WTC11 (cell line): ENCODE data around the gene RGS1. TPM values are rescaled to one million over a fixed set of nuclear protein-coding genes. Genes with fewer than 3 reads are reported as not detected.

Source experiments
- ATAC-seq: fragments of 200-7000 bp; cut with Tn5 transposase; 2 replicates; pipeline ENCODE4 v1.10.0; 2021; ENCODE audit warnings: mild to moderate bottlenecking, moderate library complexity
- CTCF ChIA-PET: fragments of 300-600 bp; sonication (Branson Sonifier 250); formaldehyde crosslinking; loops from one replicate; lab custom pipeline; 2021; ENCODE audit warnings: antibody characterized with exemption; lab: Charles Lee
- POLR2A ChIA-PET: fragments of 350-600 bp; sonication (Branson Sonifier 250); formaldehyde crosslinking; loops from one replicate; lab custom pipeline; 2021; ENCODE audit warnings: antibody characterized with exemption; lab: Charles Lee
- DNase-seq: peaks from one replicate; pipeline ENCODE4 v3.0.0; 2021; ENCODE audit warnings: low spot score
- H3K27ac Mint-ChIP-seq: 2 replicates; pipeline ENCODE4 v1.8.0; 2021; ENCODE audit warnings: mixed read lengths
- H3K27me3 Mint-ChIP-seq: 2 replicates; pipeline ENCODE4 v1.8.0; 2021; ENCODE audit warnings: low read depth, mild to moderate bottlenecking, moderate library complexity, mixed read lengths
- H3K36me3 Mint-ChIP-seq: 2 replicates; pipeline ENCODE4 v1.8.0; 2021; ENCODE audit warnings: mixed read lengths
- H3K4me1 Mint-ChIP-seq: 2 replicates; pipeline ENCODE4 v1.8.0; 2022; ENCODE audit warnings: mixed read lengths
- H3K4me3 Mint-ChIP-seq: 2 replicates; pipeline ENCODE4 v1.8.0; 2021; ENCODE audit warnings: mild to moderate bottlenecking, moderate library complexity, mixed read lengths
- H3K9me3 Mint-ChIP-seq: 2 replicates; pipeline ENCODE4 v1.8.0; 2021; ENCODE audit warnings: mixed read lengths
- ATF1 ChIP-seq: sonication (generic); formaldehyde crosslinking; IDR thresholded peaks from 2 replicates; pipeline ENCODE4 v1.8.1; 2023; ENCODE audit warnings: mild to moderate bottlenecking, moderate library complexity, missing genetic modification reagents
- CTCF ChIP-seq: fragments of 200-600 bp; IDR thresholded peaks from 2 replicates; pipeline ENCODE4 v1.8.0; 2022; ENCODE audit warnings: antibody characterized with exemption
- ESRRA ChIP-seq: sonication (generic); formaldehyde crosslinking; IDR thresholded peaks from 2 replicates; pipeline ENCODE4 v1.8.1; 2022; ENCODE audit warnings: mild to moderate bottlenecking, missing genetic modification reagents, borderline replicate concordance
- JAZF1 ChIP-seq: fragments of 250-450 bp; sonication (Bioruptor Pico); IDR thresholded peaks from 2 replicates; pipeline ENCODE4 v1.9.0; 2021; ENCODE audit warnings: moderate library complexity, mild to moderate bottlenecking, inconsistent platforms
- KAT7 ChIP-seq: sonication (generic); formaldehyde crosslinking; IDR thresholded peaks from 2 replicates; pipeline ENCODE4 v1.8.1; 2023; ENCODE audit warnings: missing genetic modification reagents, mild to moderate bottlenecking, borderline replicate concordance
- NR3C1 ChIP-seq: sonication (generic); formaldehyde crosslinking; conservative IDR thresholded peaks from 2 replicates; pipeline ENCODE4 v1.8.1; 2023; ENCODE audit warnings: low read depth, mild to moderate bottlenecking, missing genetic modification reagents
- OVOL2 ChIP-seq: fragments of 250-450 bp; sonication (Bioruptor Pico); IDR thresholded peaks from 2 replicates; pipeline ENCODE4 v1.9.0; 2021; ENCODE audit warnings: mild to moderate bottlenecking, borderline replicate concordance
- PREB ChIP-seq: sonication (generic); formaldehyde crosslinking; IDR thresholded peaks from 2 replicates; pipeline ENCODE4 v1.8.1; 2022; ENCODE audit warnings: mild to moderate bottlenecking, missing genetic modification reagents, moderate library complexity, borderline replicate concordance
- RELA ChIP-seq: sonication (generic); formaldehyde crosslinking; IDR thresholded peaks from 2 replicates; pipeline ENCODE4 v1.8.1; 2022; ENCODE audit warnings: missing genetic modification reagents, mild to moderate bottlenecking, borderline replicate concordance
- RORB ChIP-seq: fragments of 250-450 bp; sonication (Bioruptor Pico); IDR thresholded peaks from 2 replicates; pipeline ENCODE4 v1.9.0; 2021; ENCODE audit warnings: mild to moderate bottlenecking
- SP1 ChIP-seq: sonication (generic); formaldehyde crosslinking; conservative IDR thresholded peaks from 2 replicates; pipeline ENCODE4 v1.8.1; 2022; ENCODE audit warnings: missing genetic modification reagents
- ZBTB21 ChIP-seq: sonication (generic); formaldehyde crosslinking; IDR thresholded peaks from 2 replicates; pipeline ENCODE4 v1.8.1; 2023; ENCODE audit warnings: mild to moderate bottlenecking, missing genetic modification reagents, borderline replicate concordance
- ZNF138 ChIP-seq: sonication (generic); formaldehyde crosslinking; conservative IDR thresholded peaks from 2 replicates; pipeline ENCODE4 v1.8.1; 2022; ENCODE audit warnings: mild to moderate bottlenecking, moderate library complexity, missing genetic modification reagents
- ZNF232 ChIP-seq: sonication (generic); formaldehyde crosslinking; IDR thresholded peaks from 2 replicates; pipeline ENCODE4 v1.8.0; 2022; ENCODE audit warnings: mild to moderate bottlenecking, missing genetic modification reagents
- ZNF512 ChIP-seq: sonication (generic); formaldehyde crosslinking; IDR thresholded peaks from 2 replicates; pipeline ENCODE4 v1.8.1; 2022; ENCODE audit warnings: missing genetic modification reagents, borderline replicate concordance
- total RNA-seq: library from RNA; stranded (reverse); gene quantifications from 3 replicates; pipeline ENCODE4 v1.2.3, GENCODE V29; 2021
- TF ChIP-seq, protein P1 (sequence below): sonication (generic); formaldehyde crosslinking; IDR thresholded peaks from 2 replicates; pipeline ENCODE4 v1.8.0; 2022; ENCODE audit warnings: missing genetic modification reagents
- TF ChIP-seq, protein P2 (sequence below): sonication (generic); formaldehyde crosslinking; IDR thresholded peaks from 2 replicates; pipeline ENCODE4 v1.8.1; 2023; ENCODE audit warnings: mild to moderate bottlenecking, missing genetic modification reagents, moderate library complexity
- TF ChIP-seq, protein P3 (sequence below): fragments of 250-450 bp; sonication (Bioruptor Pico); IDR thresholded peaks from 2 replicates; pipeline ENCODE4 v1.8.0; 2021; ENCODE audit warnings: mild to moderate bottlenecking
- TF ChIP-seq, protein P4 (sequence below): sonication (generic); formaldehyde crosslinking; IDR thresholded peaks from 2 replicates; pipeline ENCODE4 v1.8.0; 2023; ENCODE audit warnings: mild to moderate bottlenecking, missing genetic modification reagents

Gene RGS1
- total RNA-seq, 1 experiment from 2014 or later = 0.22 TPM

DNA sequence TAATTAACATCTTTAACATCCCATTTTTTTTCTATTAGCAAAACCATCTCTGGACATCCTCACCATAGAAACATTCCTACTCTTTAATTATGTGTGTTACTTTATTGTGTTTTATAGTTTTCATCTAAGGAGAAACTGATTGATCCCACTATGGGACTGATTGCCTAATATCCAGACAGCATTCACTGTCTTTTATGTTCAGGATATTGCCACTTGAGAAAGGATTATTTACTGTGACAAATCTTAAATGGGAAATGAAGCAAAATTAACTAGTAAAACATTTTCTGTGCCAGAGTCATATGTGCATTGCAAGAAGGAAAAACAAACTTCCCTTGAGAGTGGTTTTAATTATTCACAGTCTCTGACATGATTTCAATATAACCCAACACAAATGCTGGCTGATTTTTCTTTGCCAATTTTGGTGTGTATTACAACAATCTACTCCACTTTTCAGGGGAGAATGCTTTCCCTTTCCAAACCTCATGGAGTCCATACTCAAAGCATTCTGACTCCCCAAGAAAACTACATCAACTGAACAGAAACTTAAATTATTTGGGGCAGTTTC is 44.6 kb downstream of the RGS1 start:
- ChIA-PET POLR2A (no interaction called here), CTCF (no interaction called here)
- Mint-ChIP-seq H3K27me3 (no peaks in the 10 kb centered on the region), H3K4me1 (no peaks in the 10 kb centered on the region), H3K27ac (no peak overlapping the region), H3K36me3 (no peaks in the 10 kb centered on the region), H3K4me3 (no peak overlapping the region), H3K9me3 (peaks cover 13% of the 10 kb centered on the region)
- DNase-seq = no peak
- ATAC-seq = no peak
- TF ChIP-seq ZBTB21 (CRISPR knock-in tag) (no peak), PREB (CRISPR knock-in tag) (no peak), ZNF512 (no peak), SP1 (no peak)

DNA sequence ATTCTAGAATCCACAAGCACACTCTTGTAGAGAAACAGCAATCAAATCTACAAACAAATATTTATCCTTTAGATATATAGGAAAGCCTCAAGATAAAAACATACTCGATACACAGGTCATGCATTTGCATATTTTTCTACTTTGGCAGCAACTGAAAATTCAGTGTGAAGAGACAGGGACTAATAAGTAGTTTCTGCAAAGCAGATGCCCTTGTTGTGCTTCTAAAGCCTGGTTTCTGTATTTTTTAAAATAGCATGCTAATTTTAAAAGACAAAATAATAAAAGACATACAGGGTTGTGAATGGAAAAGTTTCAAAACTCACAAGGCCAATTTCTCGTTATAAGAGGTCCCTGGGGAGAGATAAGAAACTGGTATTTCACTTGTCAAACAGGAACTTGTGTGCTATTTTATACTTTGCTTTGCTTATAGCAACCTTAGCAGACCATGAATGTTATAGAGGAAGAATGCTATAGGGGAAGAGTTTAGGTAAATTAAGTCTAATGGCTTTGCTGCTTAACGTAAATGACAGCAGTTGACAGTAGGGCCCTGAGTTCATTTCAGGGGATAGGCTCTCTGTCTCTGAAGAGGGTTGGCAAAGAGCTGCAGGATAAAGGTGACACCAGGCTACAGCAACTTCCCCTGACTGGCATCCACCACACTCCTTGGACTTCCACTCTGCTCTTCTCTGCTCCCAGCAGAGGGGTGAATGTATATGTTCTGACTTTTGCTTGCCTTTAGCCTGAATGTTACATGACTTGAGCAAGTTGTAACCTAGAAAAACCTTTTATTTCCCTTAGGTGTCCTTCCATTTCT is 51.0 kb downstream of the RGS1 start:
- peaks cover 7% of the 10 kb centered on the region for H3K9me3 Mint-ChIP-seq
- ATAC-seq (no peak), DNase-seq (no peak)
- CTCF ChIA-PET = no interaction called here
- no peaks in the 10 kb centered on the region for H3K36me3 Mint-ChIP-seq
- no peaks in the 10 kb centered on the region for H3K4me1 Mint-ChIP-seq
- POLR2A ChIA-PET = interaction anchor here (0.5 kb wide), 1 partner anchor 312 kb away, joined by 4 read pairs; no protein-coding TSS in a partner anchor
- H3K27me3 Mint-ChIP-seq = no peaks in the 10 kb centered on the region
- no peak overlapping the region for H3K4me3 Mint-ChIP-seq
- H3K27ac Mint-ChIP-seq = no peak overlapping the region
- no peak for TF ChIP-seq JAZF1
- TF ChIP-seq RELA (CRISPR knock-in tag) = no peak
- no peak for TF ChIP-seq ATF1 (CRISPR knock-in tag)
- no peak for TF ChIP-seq PREB (CRISPR knock-in tag)
- TF ChIP-seq ZNF232 (CRISPR knock-in tag) = no peak
- TF ChIP-seq, protein P1, sequence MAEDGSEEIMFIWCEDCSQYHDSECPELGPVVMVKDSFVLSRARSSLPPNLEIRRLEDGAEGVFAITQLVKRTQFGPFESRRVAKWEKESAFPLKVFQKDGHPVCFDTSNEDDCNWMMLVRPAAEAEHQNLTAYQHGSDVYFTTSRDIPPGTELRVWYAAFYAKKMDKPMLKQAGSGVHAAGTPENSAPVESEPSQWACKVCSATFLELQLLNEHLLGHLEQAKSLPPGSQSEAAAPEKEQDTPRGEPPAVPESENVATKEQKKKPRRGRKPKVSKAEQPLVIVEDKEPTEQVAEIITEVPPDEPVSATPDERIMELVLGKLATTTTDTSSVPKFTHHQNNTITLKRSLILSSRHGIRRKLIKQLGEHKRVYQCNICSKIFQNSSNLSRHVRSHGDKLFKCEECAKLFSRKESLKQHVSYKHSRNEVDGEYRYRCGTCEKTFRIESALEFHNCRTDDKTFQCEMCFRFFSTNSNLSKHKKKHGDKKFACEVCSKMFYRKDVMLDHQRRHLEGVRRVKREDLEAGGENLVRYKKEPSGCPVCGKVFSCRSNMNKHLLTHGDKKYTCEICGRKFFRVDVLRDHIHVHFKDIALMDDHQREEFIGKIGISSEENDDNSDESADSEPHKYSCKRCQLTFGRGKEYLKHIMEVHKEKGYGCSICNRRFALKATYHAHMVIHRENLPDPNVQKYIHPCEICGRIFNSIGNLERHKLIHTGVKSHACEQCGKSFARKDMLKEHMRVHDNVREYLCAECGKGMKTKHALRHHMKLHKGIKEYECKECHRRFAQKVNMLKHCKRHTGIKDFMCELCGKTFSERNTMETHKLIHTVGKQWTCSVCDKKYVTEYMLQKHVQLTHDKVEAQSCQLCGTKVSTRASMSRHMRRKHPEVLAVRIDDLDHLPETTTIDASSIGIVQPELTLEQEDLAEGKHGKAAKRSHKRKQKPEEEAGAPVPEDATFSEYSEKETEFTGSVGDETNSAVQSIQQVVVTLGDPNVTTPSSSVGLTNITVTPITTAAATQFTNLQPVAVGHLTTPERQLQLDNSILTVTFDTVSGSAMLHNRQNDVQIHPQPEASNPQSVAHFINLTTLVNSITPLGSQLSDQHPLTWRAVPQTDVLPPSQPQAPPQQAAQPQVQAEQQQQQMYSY (CRISPR knock-in tag) = no peak
- TF ChIP-seq, protein P2, sequence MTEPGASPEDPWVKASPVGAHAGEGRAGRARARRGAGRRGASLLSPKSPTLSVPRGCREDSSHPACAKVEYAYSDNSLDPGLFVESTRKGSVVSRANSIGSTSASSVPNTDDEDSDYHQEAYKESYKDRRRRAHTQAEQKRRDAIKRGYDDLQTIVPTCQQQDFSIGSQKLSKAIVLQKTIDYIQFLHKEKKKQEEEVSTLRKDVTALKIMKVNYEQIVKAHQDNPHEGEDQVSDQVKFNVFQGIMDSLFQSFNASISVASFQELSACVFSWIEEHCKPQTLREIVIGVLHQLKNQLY = no peak
- no peak for TF ChIP-seq ZNF138 (CRISPR knock-in tag)
- no peak for TF ChIP-seq RORB (CRISPR knock-in tag)
- TF ChIP-seq, protein P3, sequence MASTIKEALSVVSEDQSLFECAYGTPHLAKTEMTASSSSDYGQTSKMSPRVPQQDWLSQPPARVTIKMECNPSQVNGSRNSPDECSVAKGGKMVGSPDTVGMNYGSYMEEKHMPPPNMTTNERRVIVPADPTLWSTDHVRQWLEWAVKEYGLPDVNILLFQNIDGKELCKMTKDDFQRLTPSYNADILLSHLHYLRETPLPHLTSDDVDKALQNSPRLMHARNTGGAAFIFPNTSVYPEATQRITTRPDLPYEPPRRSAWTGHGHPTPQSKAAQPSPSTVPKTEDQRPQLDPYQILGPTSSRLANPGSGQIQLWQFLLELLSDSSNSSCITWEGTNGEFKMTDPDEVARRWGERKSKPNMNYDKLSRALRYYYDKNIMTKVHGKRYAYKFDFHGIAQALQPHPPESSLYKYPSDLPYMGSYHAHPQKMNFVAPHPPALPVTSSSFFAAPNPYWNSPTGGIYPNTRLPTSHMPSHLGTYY (CRISPR knock-in tag) = no peak
- TF ChIP-seq ESRRA = no peak
- TF ChIP-seq, protein P4, sequence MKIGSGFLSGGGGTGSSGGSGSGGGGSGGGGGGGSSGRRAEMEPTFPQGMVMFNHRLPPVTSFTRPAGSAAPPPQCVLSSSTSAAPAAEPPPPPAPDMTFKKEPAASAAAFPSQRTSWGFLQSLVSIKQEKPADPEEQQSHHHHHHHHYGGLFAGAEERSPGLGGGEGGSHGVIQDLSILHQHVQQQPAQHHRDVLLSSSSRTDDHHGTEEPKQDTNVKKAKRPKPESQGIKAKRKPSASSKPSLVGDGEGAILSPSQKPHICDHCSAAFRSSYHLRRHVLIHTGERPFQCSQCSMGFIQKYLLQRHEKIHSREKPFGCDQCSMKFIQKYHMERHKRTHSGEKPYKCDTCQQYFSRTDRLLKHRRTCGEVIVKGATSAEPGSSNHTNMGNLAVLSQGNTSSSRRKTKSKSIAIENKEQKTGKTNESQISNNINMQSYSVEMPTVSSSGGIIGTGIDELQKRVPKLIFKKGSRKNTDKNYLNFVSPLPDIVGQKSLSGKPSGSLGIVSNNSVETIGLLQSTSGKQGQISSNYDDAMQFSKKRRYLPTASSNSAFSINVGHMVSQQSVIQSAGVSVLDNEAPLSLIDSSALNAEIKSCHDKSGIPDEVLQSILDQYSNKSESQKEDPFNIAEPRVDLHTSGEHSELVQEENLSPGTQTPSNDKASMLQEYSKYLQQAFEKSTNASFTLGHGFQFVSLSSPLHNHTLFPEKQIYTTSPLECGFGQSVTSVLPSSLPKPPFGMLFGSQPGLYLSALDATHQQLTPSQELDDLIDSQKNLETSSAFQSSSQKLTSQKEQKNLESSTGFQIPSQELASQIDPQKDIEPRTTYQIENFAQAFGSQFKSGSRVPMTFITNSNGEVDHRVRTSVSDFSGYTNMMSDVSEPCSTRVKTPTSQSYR (CRISPR knock-in tag) = no peak
- no peak for TF ChIP-seq NR3C1 (CRISPR knock-in tag)
- TF ChIP-seq CTCF = no peak
- no peak for TF ChIP-seq OVOL2 (CRISPR knock-in tag)
- no peak for TF ChIP-seq KAT7
